CD4-positive, alpha-beta T cell treated with Interleukin-15 for 1 hour (primary cell): ENCODE measurements around the gene TMEM184A.
"Not testable (repeated sequence)": the region's sequence is repeated elsewhere in the genome, so short reads cannot be mapped to it uniquely, and the experiment has no call there.

Source experiments
- DNase-seq: peaks from one replicate; pipeline ENCODE4 v3.0.0-alpha.2; 2020

TMEM184A gene

GRCh38 chr7:1520539-1521234, 35.3 kb downstream of the TMEM184A start:
- DNase-seq = no peak

GRCh38 chr7:1519322-1519922, 36.6 kb downstream of the TMEM184A start:
- DNase-seq = not testable (repeated sequence)

DNA sequence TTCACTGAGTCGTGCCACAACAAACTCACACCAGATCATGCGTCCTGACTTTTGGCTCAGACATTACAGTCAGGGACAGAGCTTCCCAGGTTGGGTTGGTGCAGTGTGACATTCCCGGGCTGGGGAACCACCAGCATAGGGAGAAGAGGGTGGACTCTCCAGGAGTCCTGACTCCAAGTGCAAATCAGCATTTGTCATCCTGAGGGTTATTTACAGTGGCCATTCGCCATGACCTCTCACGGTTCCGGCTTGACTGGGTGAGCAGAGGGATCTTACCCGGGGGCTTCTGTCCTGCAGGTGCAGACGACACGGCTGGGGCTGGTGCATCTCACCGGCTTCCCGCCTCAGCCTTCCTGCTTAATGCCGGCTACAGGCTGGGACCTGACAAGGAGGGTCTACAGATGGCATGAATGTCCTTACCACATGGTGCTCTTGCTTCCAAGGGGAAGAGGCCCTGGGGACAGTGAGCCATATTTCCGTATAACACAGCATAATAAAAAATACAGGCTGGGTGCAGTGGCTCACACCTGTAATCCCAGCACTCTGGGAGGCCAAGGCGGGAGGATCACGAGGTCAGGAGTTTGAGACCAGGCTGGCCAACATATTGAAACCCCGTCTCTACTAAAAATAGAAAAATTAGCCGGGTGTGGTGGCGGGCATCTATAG, 39.3 kb downstream of the TMEM184A start:
- DNase-seq = no peak

GRCh38 chr7:1515509-1515967, 40.5 kb downstream of the TMEM184A start:
- DNase-seq = not testable (repeated sequence)

GRCh38 chr7:1514995-1515401, 41.0 kb downstream of the TMEM184A start:
- DNase-seq = no peak

- DNase-seq = no peak
Observed at GRCh38 chr7:1514407-1514806, 41.6 kb downstream of the TMEM184A start.

GRCh38 chr7:1513657-1514095, 42.3 kb downstream of the TMEM184A start:
- no peak for DNase-seq

DNA sequence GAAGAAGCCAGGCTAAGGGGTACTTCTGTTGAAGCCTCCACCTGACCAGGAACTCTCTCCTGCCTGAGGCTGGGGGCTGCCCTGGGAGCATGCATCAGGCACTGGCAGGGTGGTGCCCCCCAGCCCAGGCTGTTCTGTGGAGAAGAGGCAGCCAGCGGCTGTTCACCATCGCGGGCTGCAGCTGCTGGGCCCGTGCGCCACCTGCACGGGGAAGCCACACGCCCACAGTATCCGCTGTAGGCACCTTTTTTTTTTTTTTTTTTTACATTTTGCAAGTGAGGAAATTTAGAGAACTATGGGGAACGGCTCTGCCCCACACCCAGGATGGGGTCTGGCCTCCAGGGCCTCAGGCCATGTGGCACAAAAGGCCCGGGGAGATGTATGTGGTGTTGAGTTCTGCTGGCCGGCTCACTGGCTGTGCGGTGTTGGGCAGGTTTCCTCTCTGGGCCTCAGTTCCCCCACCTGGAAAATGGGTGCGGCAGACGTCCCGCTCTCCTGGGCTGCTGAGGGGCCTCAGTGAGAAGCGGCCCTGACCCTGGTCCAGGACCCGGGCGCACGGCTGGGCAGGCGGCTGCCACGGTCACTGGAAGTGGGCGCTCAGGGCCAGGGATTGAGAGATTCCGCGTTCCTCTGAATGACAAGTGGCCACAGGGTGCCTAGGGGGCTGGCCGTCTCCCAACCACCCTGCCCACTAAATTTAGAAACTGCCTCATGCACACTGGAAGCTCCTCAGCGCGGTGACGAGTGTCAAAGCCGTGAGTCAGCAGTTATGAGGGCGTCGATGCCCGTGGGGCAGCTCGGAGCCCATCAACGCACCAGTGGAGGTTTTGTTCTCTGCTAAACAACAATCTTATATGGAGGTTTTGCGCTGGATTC, 43.0 kb downstream of the TMEM184A start:
- DNase-seq = peak; percentile 72

- no peak for DNase-seq
Observed at GRCh38 chr7:1511444-1512422, 44.3 kb downstream of the TMEM184A start.

- no peak for DNase-seq
Observed at GRCh38 chr7:1510780-1511154, 45.2 kb downstream of the TMEM184A start.

DNA sequence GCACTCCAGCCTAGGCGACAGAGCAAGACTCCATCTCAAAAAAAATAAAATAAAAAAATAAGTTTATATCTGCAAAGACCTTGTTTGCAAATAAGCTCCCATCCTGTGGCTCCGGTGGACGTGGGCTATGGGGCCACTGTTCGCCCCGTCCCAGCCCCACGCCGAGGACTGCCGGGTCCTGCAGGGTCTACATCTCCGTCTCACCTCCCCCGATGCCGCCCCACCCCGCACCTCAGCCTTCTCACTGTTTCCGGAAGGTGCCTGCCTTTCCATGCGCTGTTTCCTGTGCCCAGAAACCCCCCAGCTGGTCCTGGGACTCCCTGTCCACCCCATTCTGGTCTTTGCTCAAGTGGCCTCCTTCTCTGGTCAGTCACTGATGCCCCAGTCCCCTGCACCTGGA, 46.8 kb downstream of the TMEM184A start:
- no peak for DNase-seq

DNA sequence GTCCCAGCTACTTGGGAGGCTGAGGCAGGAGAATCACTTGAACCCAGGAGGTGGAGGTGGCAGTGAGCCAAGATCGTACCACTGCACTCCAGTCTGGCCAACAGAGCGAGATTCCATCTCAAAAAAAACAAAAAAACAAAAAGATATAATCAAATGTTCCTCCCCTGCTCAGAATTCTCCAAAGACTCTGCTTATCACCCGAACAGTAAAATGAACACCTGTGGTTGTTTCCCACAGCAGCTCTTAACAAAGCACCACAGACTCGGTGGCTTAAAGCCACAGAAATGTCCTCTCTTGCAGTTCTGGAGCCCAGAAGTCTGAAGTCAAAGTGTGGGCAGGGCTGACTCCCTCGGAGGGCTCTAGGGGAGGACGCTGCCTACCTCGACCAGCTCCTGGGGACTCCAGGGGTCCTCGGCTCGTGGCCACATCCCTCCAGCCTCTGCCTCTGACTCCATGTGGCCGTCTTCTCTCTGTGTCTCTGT, 47.7 kb downstream of the TMEM184A start:
- DNase-seq = no peak

GRCh38 chr7:1505731-1506550, 50.1 kb downstream of the TMEM184A start:
- no peak for DNase-seq

DNA sequence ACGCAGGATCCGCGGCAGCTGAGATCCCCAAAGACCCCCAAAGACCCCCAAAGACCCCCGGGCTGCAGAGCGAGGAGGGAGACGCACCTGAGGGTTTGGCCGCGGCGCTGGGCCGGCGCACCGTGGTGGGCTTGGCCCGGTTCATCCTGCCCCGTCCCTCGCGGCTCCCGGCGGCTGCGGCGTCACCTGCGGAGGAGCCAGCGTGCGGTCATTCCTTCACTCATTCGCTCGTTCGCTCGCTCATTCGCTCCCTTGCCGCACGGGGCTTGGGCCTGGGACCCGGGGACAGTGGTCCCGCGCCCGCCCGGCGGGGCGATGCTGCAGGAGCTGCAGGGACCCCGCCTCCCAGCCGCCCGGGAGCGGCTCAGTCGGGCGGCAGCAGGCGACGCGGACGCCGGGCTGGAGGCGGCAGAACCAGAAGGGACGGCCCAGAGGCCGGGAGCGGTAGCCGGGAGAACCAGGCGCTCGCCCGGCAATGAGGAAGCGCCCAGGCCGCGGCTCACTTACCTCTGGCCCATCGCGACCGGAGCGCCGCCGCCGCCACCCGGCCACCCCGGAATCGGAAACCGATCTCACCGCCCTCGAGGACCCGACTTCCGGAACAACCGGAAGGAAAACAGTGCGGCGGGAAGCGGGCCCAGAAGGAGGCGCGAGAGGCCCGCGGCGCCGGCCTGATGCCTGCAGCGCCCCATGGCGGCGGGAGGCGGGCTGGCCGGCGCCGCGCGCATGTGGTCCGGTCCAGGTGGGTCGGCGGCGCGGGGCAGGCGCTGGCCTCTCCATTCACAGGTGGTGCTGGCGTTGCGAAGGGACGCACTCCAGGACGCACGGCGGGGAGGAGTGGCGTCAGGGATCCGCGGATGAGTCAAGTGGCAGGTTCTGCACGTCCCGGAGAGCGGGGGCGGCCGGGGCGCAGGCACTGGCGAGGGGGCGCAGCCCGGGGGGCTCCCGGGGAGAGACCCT, 51.9 kb downstream of the TMEM184A start, which contains the start of gene INTS1:
INTS1 (minus strand) TSS at position 574 of the 960 bp plus-strand sequence; CDS start at position 145, 429 bp downstream.
- DNase-seq = peak; percentile 89

DNA sequence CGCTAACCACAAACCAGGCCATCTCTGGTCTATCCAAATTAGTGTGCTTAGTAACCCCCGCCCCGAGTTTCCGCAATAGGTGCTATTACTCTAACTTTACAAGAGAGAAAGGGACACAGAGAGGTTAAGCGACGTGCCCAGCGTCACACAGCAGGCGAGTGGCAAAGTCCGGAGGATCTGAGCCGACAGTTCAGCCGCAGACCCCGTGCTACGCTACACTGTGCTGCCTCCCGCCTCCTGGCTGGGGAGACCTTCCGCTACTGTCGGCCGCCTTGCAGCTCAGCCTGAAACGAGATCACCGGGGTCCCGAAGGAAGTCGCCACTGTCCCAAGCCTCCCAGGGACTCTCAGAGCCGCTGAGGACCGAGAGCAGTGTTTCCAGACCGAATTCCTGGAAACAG, 52.6 kb downstream of the TMEM184A start:
- DNase-seq = no peak

- DNase-seq = no peak
Observed at GRCh38 chr7:1502845-1503244, 53.2 kb downstream of the TMEM184A start.

- no peak for DNase-seq
Observed at GRCh38 chr7:1501487-1502270, 54.3 kb downstream of the TMEM184A start.

- DNase-seq = no peak
Observed at GRCh38 chr7:1500064-1500807, 55.8 kb downstream of the TMEM184A start.
